D721Med (cell line): Measurements from ENCODE around the gene C1orf226.

Source experiments
- DNase-seq: peaks from one replicate; pipeline ENCODE4 v3.0.0; 2011; ENCODE audit warnings: low spot score; ENCODE audit not compliant: insufficient read length
- FAIRE-seq: peaks from 2 replicates; lab custom pipeline; 2011; peaks lifted over from hg19 to GRCh38; lab: Jason Lieb, UNC
- TF ChIP-seq, protein P1 (sequence below): IDR thresholded peaks from 2 replicates; pipeline ENCODE4 v1.5.1; 2012; ENCODE audit warnings: mild to moderate bottlenecking, control low read depth; ENCODE audit not compliant: insufficient read depth; ENCODE audit errors: missing control alignments

Gene C1orf226

DNA sequence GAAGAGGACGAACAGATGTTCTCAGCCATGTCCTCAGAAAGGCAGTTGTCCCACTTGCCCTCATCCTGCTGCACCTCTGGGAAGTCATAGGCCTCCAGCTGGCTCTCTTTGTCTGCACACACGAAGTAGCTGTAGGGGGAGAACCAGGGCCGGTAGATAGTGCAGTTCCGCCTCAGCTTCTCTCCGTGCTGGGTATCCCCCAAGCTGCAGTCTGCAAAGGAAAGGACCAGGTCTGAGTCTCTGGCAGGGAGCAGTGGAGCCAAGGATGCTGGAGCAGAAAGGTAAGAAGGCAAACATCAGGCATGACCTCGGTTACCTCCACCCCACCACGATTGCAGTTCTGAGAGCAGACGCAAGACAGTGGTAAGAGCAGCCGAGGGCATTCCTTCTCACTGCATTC lies 7.1 kb upstream of the C1orf226 start:
- TF ChIP-seq, protein P1, sequence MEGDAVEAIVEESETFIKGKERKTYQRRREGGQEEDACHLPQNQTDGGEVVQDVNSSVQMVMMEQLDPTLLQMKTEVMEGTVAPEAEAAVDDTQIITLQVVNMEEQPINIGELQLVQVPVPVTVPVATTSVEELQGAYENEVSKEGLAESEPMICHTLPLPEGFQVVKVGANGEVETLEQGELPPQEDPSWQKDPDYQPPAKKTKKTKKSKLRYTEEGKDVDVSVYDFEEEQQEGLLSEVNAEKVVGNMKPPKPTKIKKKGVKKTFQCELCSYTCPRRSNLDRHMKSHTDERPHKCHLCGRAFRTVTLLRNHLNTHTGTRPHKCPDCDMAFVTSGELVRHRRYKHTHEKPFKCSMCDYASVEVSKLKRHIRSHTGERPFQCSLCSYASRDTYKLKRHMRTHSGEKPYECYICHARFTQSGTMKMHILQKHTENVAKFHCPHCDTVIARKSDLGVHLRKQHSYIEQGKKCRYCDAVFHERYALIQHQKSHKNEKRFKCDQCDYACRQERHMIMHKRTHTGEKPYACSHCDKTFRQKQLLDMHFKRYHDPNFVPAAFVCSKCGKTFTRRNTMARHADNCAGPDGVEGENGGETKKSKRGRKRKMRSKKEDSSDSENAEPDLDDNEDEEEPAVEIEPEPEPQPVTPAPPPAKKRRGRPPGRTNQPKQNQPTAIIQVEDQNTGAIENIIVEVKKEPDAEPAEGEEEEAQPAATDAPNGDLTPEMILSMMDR, result no peak
- FAIRE-seq (no peak), DNase-seq (no peak)

DNA sequence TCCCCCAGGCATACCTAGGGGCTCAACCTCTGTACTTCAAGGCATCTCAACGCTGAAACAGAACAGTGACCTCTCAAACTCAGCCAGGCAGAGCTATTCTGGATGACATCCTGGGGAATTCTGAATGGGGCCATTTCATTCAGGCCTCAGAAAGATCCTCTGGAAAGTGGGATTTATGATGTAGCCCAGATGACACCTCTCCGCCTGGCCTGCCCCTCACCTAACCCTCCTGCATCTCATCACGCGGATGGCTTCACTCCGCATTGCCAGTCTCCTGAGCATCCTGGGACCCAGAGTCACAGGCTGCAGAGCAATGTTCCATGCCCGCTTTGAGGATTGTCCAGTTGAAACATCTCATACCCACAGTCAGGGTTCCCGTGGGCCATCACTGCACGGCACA lies 6.1 kb upstream of the C1orf226 start:
- TF ChIP-seq, protein P1, result no peak

DNA sequence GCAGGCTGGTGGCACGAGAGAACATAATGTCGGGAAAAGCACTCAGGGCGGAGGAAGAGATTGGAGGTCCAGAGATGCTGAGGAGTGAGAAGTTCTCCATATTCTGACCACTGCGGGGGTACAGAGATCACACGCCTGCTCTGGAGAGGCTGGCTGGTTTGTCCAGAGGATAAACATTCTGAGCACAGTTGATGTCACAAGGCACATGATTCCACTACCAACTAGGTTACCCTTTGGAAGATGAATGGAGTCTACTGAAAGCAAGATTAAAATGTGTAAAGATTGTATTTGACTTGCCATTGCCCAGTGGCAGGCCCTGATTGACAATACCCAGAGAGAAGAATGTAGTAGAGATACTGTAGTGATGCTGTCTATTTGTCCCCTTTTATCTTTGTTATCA lies 4.8 kb upstream of the C1orf226 start, which contains the start of gene SPATA46:
TSS of gene SPATA46 (minus strand) at position 164 of the 400 bp plus-strand sequence. CDS start at position 100, 64 bp downstream.
- DNase-seq, result no peak
- TF ChIP-seq, protein P1, result no peak
- FAIRE-seq, result no peak

More for the DNA sequence above, 6.1 kb upstream of the C1orf226 start:
- DNase-seq (no peak), FAIRE-seq (no peak)

DNA sequence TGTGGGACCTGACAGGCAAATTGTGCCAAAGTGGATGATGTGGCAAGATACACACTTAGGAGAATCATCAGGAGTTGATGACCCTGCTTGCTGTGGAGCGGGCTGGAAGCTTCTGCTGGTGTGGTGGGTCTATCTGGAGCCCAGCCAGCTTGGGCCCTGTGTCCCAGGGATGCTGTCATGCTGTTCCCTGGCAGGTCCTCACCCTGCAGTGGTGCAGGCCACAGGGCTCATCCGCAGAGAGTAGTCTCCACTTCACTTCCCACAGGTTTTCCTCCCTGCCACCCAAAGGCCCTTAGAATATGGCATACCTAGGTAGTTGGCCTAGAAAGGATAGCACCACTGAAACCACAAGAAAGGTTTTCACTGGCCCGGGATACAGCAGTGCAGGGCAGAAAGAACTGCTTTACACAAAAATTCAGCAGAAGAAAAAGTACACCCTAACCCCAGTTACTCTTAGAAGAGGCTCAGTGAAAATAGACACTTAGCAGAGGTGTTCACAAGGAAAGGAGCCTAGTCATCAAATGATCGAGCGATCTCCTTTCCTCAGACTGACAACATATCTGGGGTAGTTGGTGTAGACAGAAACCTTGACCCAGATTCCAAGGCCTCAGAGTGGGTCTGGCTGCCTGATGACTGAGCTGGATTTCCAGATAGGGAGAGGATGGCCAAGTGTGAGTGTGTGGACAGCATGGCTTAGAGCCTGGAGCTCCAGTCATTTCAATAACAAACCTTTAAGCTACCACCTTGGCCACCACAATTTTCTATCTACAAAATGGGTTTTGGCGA lies 1.3 kb upstream of the C1orf226 start:
- peak; percentile 3 for DNase-seq
- no peak for FAIRE-seq
- TF ChIP-seq, protein P1, result no peak

DNA sequence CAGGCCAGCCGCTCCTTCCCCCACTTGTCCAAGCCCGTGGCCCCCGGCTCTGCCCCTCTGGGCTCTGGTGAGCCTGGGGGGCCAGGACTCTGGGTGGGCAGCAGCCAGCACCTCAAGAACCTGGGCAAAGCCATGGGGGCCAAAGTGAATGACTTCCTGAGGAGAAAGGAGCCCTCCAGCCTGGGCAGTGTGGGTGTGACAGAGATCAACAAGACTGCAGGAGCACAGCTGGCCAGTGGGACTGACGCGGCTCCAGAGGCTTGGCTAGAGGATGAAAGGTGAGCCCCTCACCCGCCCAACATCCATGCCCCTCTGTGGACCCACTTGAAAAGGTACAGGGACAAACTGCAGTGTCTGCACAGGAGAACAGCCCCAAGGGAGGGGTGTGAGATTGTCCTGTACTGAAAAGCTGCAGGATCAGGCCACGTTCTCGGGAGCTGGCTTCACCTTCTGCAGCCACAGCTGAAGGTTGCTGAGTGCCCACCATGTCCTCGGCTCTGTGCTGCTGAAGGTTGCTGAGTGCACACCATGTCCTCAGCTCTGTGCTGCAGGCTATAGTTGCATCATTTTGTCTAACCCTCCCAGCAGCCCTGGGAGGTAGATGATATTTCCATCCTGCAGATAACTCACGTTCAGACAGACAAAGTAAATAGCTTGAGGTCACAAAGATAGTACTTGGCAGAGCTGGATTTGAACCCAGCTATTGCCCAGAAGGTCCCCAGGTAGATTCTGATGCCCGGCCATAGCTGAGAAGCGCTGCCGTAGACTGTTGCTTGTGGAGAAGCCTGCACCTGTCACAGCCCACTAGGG lies 618 bp downstream of the C1orf226 start:
- DNase-seq (no peak), FAIRE-seq (no peak)
- TF ChIP-seq, protein P1, result no peak

DNA sequence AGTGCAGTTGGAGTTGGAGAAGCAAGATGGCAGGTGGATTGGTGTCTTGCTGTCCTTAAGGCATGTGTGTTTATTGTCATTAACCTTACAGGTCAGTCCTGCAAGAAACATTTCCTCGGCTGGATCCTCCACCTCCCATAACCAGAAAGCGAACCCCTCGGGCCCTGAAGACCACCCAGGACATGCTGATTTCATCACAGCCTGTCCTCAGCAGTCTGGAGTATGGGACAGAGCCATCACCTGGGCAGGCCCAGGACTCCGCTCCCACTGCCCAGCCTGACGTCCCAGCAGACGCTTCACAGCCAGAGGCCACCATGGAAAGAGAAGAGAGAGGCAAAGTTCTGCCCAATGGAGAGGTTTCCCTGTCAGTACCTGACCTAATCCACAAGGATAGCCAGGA lies 1.6 kb downstream of the C1orf226 start:
- no peak for DNase-seq
- TF ChIP-seq, protein P1, result no peak
- no peak for FAIRE-seq

DNA sequence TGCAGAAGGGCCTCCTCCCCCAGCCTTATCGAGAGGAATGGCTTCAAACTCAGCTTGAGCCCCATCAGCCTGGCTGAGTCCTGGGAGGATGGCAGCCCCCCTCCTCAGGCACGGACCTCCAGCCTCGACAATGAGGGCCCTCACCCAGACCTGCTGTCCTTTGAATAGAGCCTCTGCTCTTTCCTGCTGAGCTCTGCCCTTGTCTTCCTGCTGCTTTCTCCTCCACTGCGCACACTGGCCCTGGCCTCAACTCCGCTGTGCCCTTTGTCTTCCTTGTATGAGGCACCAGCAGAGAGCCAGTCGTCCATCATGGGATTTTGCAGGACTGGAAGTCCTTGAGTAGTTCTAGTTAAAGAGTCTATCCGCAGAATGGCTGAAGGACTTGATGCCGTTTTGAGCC lies 2.0 kb downstream of the C1orf226 start:
- FAIRE-seq (no peak), DNase-seq (no peak)
- TF ChIP-seq, protein P1, result no peak
